Measurements from ENCODE around the gene CHST3.

CHST3 gene

DNA sequence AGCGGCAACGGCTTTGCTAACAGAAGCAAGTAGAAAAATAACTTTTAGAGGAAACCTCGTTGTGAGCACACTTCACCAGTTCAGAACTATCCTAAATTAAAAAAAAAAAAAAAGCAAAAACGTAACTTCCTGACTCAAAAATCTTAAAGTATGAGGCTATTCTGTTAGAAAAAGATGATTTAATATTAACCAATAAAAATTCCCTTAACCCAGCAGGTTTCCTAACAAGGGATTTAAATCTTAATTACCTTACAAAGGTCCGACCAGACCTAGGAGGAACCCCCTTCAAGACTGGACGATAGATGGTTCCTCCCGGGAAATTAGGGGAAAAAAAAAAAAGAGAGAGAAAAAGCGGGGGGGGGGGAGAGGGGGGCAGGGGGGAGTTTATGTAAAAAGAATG, 22.9 kb upstream of the CHST3 start:
- Histone ChIP-seq H3K9ac (ENCODE audit: low read depth, low read length, poor library complexity, severe bottlenecking) (no peak overlapping the region), H2AFZ (ENCODE audit: low read length) (no peak overlapping the region), H3K9me3 (ENCODE audit: insufficient read depth, low read depth, low read length) (peaks cover 13% of the 10 kb centered on the region; the same call in 1 of the 2 replicates), H3K4me2 (ENCODE audit: low read depth, low read length, poor library complexity, severe bottlenecking) (no peak overlapping the region), H4K20me1 (ENCODE audit: insufficient read depth, low read length, poor library complexity, severe bottlenecking) (no peaks in the 10 kb centered on the region), H3K27me3 (ENCODE audit: insufficient read depth, low read length, poor library complexity, severe bottlenecking) (no peaks in the 10 kb centered on the region), H3K36me3 (ENCODE audit: insufficient read depth, low read length) (no peaks in the 10 kb centered on the region), H3K79me2 (ENCODE audit: insufficient read depth, low read length) (no peaks in the 10 kb centered on the region), H3K4me1 (ENCODE audit: insufficient read depth, low read length, poor library complexity, severe bottlenecking) (no peaks in the 10 kb centered on the region), H3F3A (ENCODE audit: low read depth) (no peaks in the 10 kb centered on the region), H3K4me3 (ENCODE audit: low read length, poor library complexity, severe bottlenecking) (no peak overlapping the region), H3K9me2 (replicated peaks; ENCODE audit: low read depth, low read length) (no peaks in the 10 kb centered on the region)
- TF ChIP-seq, protein P1, sequence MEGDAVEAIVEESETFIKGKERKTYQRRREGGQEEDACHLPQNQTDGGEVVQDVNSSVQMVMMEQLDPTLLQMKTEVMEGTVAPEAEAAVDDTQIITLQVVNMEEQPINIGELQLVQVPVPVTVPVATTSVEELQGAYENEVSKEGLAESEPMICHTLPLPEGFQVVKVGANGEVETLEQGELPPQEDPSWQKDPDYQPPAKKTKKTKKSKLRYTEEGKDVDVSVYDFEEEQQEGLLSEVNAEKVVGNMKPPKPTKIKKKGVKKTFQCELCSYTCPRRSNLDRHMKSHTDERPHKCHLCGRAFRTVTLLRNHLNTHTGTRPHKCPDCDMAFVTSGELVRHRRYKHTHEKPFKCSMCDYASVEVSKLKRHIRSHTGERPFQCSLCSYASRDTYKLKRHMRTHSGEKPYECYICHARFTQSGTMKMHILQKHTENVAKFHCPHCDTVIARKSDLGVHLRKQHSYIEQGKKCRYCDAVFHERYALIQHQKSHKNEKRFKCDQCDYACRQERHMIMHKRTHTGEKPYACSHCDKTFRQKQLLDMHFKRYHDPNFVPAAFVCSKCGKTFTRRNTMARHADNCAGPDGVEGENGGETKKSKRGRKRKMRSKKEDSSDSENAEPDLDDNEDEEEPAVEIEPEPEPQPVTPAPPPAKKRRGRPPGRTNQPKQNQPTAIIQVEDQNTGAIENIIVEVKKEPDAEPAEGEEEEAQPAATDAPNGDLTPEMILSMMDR (conservative IDR thresholded peaks at IDR 0.05; ENCODE audit: low read length): no peak
- TF ChIP-seq EZH2phosphoT487 (IDR thresholded peaks at IDR 0.05; ENCODE audit: borderline replicate concordance): no peak

DNA sequence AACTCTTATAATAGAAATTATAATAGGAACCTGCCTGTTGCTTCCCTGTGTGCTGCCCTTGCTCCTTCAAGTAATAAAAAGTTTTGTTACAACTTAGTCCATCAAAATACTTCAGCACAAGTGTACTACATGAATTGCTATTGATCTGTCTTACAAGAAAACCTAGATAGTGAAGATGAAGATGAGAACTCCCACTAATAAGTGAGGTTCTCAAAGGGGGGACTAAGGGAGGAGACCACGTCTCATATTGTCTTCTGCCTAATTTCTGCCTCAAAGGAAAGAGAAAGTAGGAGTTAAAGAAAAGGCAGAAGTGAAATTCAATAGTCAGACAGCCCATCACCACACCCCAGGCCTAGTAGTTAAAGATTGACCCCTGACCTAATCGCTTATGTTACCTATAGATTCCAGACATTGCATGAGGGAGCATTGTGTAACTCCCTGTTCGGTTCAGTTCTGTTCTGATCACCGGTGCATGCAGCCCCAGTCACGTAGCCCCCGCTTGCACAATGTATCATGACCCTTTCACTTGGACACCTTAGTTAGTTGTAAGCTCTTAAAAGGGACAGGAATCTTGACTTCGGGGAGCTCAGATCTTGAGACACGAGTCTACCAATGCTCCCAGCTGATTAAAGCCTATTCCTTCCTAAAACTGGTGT, 18.2 kb upstream of the CHST3 start:
- TF ChIP-seq EZH2phosphoT487 (IDR thresholded peaks at IDR 0.05; ENCODE audit: borderline replicate concordance): no peak
- TF ChIP-seq, protein P1 (conservative IDR thresholded peaks at IDR 0.05; ENCODE audit: low read length): no peak
- no peaks in the 10 kb centered on the region for H3K36me3 ChIP-seq (ENCODE audit: insufficient read depth, low read length)
- no peak overlapping the region for H2AFZ ChIP-seq (ENCODE audit: low read length)
- peaks cover 31% of the 10 kb centered on the region; the same call in 1 of the 2 replicates for H3K9me3 ChIP-seq (ENCODE audit: insufficient read depth, low read depth, low read length)
- H3F3A ChIP-seq (ENCODE audit: low read depth): no peaks in the 10 kb centered on the region
- H3K4me3 ChIP-seq (ENCODE audit: low read length, poor library complexity, severe bottlenecking): no peak overlapping the region
- no peaks in the 10 kb centered on the region for H3K4me1 ChIP-seq (ENCODE audit: insufficient read depth, low read length, poor library complexity, severe bottlenecking)
- H4K20me1 ChIP-seq (ENCODE audit: insufficient read depth, low read length, poor library complexity, severe bottlenecking): no peaks in the 10 kb centered on the region
- no peaks in the 10 kb centered on the region for H3K79me2 ChIP-seq (ENCODE audit: insufficient read depth, low read length)
- no peak overlapping the region for H3K9ac ChIP-seq (ENCODE audit: low read depth, low read length, poor library complexity, severe bottlenecking)
- H3K27me3 ChIP-seq (ENCODE audit: insufficient read depth, low read length, poor library complexity, severe bottlenecking): no peaks in the 10 kb centered on the region
- no peak overlapping the region for H3K4me2 ChIP-seq (ENCODE audit: low read depth, low read length, poor library complexity, severe bottlenecking)
- no peaks in the 10 kb centered on the region for H3K9me2 ChIP-seq (replicated peaks; ENCODE audit: low read depth, low read length)

DNA sequence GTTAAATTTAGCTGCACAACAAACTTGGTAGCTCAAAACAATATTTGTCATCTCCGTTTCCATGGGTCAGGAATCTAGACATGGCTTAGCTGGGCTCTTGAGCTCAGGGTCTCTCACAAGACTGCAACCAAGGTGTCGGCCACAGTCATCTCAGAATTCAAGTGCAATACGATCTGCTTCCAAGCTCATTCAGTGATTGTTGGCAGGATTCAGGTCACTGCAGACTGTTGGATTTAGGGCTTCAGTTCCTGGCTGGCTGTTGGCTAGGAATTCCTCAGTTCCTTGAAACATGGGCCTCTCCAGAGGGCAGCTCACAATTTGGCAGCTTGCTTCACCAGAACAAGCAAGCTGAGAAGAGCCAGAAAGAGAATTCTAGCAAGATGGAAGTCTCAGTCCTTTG, 17.5 kb upstream of the CHST3 start:
- Histone ChIP-seq H3K9ac (ENCODE audit: low read depth, low read length, poor library complexity, severe bottlenecking) (no peak overlapping the region), H3K9me3 (ENCODE audit: insufficient read depth, low read depth, low read length) (peaks cover 31% of the 10 kb centered on the region; the same call in 1 of the 2 replicates), H3K27me3 (ENCODE audit: insufficient read depth, low read length, poor library complexity, severe bottlenecking) (no peaks in the 10 kb centered on the region), H3K4me3 (ENCODE audit: low read length, poor library complexity, severe bottlenecking) (no peak overlapping the region), H3K4me2 (ENCODE audit: low read depth, low read length, poor library complexity, severe bottlenecking) (no peak overlapping the region), H4K20me1 (ENCODE audit: insufficient read depth, low read length, poor library complexity, severe bottlenecking) (no peaks in the 10 kb centered on the region), H3K4me1 (ENCODE audit: insufficient read depth, low read length, poor library complexity, severe bottlenecking) (no peaks in the 10 kb centered on the region), H3F3A (ENCODE audit: low read depth) (no peaks in the 10 kb centered on the region), H3K9me2 (replicated peaks; ENCODE audit: low read depth, low read length) (no peaks in the 10 kb centered on the region), H3K36me3 (ENCODE audit: insufficient read depth, low read length) (no peaks in the 10 kb centered on the region), H3K79me2 (ENCODE audit: insufficient read depth, low read length) (no peaks in the 10 kb centered on the region), H2AFZ (ENCODE audit: low read length) (no peak overlapping the region)
- TF ChIP-seq EZH2phosphoT487 (IDR thresholded peaks at IDR 0.05; ENCODE audit: borderline replicate concordance): no peak
- TF ChIP-seq, protein P1 (conservative IDR thresholded peaks at IDR 0.05; ENCODE audit: low read length): no peak
